Glomerular visceral epithelial cell (primary cell): ENCODE measurements around the gene HSPB7.
"Not testable (repeated sequence)": the region's sequence is repeated elsewhere in the genome, so short reads cannot be mapped to it uniquely, and the experiment has no call there.

Experiments used
- DNase-seq: peaks from one replicate; pipeline ENCODE4 v3.0.0-alpha.2; 2016; ENCODE audit errors: extremely low spot score

Gene HSPB7

DNA sequence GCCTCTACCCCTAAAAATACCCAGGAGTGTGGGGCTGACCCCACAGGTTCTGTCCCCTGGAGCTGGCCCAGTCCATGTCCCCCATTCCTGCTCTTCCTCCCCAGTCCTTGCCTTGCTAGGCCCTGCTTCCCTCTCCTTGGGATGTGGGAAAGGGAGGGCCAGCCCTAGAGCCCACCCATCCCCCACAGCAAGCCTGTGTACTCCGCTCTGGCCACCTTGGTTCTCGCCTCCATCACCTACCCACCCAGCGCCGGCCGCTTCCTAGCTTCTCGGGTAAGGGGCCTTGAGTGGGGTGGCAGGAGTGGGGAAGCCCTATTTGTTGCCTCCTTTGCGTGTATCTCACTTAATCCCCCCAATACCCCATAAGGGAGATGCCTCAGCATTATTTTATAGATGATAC lies 32.5 kb upstream of the HSPB7 start:
- no peak for DNase-seq

DNA sequence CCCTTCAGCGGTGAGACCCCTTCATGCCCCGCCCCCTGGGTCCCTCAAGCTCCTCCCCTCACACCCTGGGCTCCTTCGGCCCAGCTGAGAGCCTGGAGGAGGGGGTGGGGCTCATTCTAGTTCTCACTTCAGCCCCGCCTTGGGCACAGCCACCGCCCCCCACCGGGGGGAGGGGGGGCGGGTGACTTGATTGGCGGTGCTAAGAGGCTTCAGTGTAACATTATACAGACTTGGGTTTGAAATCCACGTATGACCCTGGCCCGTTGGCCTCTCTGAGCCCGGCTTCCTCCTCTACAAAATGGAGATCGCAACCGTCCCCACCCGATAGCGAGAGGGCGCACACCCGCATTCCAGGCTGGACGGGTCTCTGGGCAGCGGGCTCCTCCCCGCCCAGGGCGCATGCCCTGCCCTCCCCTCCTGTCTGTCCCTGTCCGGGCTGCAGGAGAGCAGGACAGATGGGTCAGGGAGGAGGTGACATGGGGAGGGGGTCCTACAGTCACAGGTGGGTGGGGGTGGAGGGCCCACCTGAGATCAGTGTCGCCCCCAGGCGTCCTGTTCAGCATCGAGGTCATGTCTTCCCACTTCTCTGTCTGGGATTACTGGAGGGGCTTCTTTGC lies 30.8 kb upstream of the HSPB7 start:
- peak; percentile 30 for DNase-seq

DNA sequence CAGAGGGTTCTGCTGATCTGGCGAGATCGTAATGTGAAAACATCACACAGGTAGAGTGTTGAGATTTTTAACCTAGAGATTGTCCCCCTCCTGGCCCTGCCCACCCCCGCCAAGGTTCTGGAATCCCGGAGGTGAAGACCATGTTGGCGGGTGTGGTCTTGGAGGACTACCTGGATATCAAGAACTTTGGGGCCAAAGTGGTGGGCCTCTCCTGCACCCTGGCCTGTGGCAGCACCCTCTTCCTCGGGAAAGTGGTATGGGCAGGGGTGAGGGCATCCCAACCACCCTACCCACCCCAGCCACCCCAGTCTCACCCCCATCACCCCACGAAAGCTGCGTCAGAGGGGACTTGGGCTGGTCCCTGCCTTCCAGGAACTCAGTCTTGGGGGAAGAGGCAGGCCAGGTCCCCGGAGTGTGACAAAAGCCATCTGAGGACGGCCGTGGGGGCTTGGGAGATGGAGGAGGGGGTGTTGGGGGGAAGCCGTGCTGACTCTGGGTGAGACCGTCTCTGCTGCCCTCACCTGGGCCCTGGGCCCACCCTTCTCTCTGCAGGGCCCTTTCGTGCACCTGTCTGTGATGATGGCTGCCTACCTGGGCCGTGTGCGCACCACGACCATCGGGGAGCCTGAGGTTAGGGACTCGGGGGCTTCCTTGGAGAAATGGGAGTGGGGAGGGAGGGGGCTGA lies 30.1 kb upstream of the HSPB7 start:
- DNase-seq = no peak

DNA sequence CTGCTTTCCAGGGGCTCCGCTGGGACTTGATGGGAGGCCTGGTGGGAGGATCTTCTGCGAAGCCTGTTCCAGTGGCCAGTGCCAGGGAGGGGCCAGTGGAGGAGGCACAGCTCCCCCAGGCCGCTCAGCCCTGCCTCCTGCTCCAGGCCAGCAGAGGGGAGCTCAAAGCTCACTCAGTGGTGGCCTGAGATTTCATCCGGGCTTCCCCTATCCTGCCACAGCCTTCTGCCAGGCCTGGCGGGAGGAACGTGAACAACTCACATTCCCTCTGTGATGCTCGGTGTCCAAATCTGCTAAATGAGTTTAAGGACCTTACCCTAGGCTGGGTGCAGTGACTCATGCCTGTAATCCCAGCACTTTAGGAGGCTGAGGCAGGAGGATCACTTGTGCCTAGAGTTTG lies 29.0 kb upstream of the HSPB7 start:
- peak; percentile 24 for DNase-seq

DNA sequence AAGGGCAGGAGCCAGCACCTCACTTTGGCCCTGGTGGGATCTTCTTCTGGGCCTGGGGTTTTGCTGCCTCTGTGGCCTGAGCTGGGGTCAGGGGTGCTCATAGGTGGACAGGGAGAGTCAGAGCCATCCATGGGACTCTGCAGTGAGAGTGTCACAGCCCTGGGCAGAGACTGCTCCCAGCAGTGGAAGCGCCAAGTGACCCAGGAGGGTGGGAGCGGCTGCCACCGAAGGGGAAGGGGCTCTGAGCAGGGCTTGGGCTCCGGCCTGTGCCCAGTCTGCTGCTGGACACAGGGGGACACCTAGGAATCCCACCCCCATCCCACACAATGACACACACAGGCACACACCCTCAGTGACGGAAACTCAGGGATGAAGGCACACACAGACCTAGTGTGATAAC lies 26.1 kb upstream of the HSPB7 start:
- DNase-seq = no peak

DNA sequence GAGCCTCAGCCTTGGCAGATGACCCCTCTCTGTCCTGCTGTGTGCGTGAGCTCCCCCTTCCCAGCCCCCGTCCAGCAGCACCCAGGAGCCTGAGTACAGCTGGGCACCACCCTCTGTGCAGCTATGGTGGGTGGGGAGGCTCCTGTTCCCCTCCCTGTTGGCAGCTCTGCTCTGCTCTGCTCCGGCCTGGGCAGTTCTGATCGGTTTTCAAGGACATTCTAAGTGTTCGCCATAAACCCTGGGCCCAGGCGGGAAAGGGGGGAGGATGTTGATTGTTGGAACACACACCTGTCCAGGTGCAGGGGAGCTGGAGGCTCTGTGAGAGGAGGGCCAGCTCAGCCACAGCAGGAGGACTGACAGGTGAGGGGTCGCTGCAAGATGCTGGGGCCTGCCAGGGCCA lies 25.7 kb upstream of the HSPB7 start, which contains the start of gene CLCNKB:
Gene CLCNKB, plus strand, starts transcription at position 262 of the 400 bp plus-strand sequence. CDS start 711 bp downstream, outside the sequence.
- DNase-seq = no peak

DNA sequence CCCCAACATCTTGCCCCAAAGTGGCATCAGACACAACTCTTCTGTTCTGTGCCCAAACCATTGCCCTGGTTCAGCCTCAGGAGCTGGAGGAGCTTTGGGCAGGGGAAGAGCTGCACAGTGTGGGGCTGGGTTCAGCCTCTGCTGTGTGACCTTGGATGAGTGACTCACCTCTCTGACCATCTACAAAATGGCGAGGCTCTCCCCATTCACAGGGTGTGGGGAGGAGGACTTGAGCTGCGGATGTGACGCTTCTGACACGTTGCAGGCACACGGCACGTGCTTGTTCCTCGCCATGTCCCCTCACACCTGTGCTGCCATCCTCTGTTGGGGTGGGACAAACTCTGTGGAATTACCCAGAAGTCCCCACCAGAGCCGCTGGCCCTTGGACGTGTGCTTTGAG lies 24.8 kb upstream of the HSPB7 start:
- not testable (repeated sequence) for DNase-seq

DNA sequence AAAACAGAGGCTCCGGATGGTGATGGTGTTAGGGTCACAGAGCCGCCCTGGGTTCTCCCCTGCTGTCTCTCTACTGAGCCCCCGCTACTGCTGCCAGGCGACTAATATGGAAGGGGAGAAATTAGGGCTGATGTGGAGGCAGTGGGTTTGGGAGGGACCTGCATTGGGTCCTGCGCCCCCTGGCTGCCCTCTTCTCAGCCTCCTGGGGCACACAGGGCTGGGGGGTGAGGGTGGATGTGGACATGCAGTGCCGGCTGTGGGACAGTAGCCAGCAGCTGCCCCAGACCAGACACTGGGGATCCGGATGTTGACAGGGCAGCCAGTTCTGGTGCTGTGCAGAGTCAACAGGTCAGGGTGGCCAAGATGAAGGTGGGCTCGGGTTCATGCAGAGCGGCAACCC lies 24.3 kb upstream of the HSPB7 start:
- DNase-seq = no peak

DNA sequence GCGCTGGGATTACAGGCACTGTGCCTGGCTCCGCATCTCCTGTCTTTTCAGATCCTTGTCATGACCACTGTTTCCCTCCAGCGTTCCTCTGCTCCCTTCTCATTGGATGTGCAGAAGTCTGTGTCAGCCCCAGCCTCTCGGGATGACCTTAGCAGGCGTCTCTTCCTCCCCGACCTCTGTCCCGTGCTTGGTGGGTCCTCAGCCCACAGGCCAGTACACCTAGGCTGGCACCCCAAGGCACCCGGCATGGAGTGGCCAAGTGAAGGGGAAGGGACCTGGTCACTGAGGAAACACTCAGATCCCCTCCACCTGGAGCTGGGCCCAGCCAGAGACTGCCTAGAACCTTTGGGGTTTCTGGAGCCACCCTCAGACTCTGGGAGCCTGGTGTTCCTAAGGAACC lies 23.4 kb upstream of the HSPB7 start:
- DNase-seq = no peak

DNA sequence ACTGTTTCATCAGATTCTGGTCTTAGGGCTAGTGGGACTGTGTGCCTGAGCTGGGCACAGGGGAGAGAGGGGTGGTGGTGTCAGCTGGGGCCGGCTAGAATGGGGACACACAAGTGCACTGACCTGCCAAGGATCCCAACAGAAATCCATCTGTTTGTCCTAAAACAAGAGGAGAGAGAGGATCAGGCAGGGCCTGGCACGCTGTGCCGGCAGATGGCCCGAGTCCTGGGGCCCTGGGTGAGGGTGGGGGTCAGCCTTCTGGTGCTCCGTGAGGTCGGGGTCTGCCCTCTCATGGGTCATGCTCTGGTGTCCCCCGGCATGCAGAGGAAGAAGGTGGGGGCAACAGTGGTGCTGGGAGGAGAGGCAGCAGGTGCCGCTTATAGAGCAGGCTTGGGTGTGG lies 22.0 kb upstream of the HSPB7 start:
- not testable (repeated sequence) for DNase-seq

DNA sequence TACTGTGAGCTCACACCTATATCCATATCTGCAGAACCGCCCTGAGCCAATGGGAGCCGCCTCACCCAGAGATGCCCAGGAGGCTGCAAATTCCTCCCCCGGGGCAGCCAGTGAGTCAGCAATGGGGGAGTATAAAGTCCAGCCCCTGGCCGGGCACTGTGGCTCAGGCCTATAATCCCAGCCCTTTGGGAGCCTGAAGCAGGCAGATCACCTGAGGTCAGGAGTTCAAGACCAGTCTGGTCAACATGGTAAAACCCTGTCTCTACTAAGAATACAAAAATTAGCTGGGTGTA lies 20.7 kb upstream of the HSPB7 start:
- no peak for DNase-seq

DNA sequence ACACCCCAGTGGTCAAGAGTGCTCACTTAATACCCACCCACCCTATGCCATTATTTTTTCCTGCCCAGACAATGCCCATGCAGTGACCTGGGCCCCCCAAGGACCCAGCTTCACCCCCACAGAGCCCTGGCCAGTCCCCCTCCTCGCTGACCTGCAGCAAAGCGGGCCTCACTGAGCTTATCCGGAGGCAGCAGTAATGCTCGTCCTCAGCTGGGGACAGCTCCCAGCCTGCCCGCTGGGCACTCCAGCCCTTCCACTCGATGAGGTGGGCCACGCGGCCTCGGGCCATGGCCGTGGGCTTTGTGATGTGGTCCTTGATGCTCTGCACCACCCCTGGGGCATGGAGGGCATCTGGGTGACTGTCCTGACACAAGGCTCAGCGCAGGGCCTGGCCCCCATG lies 18.6 kb upstream of the HSPB7 start:
- not testable (repeated sequence) for DNase-seq

DNA sequence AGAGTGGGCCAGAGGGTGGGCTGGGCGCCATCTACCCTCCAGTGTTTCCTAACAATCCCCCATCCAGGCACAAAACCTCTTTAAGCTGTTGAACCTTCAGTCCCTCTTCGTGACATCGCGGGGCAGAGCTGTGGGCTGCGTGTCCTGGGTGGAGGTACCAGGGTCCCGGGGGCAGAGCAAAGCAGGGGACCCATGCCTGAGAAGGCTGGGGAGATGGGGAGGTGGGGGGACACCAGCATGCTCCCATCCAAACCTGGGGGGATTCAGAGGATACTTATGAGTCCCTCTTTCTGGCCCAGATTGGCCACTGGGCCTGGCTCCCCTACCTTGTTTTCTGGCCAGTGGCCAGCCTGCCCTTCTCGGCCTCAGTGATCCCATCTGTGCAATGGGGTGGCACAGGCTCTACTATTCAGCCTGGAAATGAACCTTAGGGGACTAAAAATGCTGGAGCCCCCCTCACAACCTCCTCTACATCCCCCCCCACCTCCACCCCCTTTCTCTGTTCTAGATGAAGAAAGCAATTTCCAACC lies 15.3 kb upstream of the HSPB7 start:
- DNase-seq = not testable (repeated sequence)

DNA sequence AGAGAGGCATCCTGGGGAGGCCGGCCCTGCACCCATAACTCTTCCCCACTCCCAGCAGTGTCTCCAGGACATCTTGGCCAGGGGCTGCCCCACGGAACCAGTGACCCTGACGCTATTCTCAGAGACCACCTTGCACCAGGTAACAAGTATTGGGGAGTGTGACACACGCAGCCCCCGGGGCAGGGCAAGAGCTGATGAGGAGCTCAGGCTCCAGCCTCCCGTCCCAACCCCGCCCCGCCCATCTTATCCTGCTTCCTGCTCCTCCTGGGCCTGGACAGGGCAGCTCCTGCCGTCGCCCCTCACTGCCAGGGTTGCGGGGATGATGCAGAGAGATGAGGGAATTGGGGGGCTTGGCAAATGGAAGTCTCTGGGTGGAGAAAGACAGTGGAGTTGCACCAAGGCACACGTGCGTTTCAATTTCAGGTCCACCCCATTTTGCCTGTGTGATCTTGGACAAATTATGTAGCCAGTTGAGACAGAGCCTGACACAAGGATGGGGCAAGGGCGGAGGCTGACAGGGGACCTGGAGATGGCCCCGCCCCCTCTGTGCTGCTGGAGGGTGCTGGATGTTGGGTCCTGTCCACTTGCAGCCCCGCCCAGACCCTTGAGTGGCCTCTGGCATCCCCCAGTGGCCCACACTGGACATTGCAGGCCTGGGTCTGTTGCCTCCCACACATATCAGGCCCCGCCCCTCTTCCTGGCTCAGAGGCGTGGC lies 14.7 kb upstream of the HSPB7 start:
- peak; percentile 84 for DNase-seq

DNA sequence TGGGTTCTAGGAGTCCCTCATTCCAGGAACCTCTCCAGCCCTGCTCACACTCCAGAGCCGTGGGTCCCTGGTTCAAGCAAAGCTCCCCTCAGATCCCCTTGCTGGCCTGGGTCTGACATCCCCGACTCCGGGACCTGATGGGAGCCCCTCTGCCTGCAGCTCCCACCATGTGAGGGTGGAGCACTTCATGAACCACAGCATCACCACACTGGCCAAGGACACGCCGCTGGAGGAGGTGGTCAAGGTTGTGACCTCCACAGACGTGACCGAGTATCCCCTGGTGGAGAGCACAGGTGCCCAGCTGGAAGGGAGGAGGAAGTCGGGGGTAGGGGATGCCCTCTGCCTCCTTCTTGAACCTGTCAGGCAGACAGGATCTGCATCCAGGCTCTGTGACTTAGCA lies 13.7 kb upstream of the HSPB7 start:
- DNase-seq = no peak

DNA sequence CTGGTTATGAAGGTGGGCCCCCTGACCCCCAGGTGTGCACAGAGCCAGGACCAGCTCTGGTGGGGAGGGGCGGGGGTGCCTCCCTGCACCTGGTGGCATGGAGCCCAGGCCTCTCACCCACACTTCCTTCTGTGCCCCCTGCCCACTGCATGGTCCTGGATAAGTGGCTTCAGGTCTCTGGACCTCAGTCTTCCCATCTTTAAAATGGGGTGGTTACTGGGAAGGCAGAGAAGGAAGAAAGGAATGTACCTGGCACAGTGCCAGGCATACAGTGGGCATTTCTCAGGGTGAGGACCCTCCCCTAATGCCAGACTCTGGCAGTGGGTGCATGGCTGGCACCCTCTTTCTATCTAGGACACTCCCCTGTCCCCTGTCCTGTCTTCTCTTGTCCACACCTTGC lies 11.4 kb upstream of the HSPB7 start:
- no peak for DNase-seq

DNA sequence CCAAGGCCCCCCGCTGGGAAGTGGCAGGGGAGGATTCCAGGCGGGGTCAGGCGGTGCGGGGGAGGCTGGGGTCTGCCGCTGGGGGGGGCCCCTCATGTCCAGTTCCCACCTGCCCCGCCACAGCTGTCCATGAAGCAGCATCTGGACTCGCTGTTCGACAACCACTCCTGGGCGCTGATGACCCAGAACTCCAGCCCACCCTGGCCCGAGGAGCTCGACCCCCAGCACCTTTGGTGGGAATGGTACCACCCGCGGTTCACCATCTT lies 11.1 kb upstream of the HSPB7 start:
- DNase-seq = not testable (repeated sequence)

DNA sequence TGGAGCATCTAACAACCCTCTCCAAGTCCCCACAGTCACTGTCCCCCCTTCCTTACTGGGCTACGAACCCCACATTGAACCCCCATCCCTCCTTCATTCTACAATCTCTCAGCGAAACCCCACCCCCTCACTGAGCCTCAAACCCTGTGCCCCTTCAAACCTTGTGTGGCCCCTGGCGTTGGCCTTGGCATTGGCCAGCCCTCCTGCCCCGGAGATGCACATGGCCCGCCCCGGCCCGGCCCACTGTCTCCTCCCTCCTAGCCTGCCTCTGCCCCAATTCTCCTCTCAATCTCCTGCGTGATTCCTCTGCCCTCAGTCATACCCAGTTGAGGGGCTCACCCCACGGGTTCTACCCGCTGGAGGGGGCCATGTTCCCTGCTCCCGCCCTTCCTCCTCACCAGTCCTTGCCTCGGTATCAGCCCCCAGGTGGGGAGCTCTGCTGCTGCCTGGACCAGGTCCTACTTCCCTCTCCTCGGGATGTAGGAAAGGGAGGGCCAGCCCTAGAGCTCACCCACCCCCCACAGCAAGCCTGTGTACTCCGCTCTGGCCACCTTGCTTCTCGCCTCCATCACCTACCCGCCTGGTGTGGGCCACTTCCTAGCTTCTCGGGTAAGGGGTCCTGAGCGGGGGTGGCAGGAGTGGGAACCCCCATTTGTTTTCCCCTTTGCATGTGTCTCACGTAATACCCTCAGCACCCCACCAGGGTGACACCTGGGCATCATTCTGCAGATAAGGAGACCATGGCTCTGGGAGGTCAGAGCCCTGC lies 10.6 kb upstream of the HSPB7 start:
- DNase-seq = no peak

DNA sequence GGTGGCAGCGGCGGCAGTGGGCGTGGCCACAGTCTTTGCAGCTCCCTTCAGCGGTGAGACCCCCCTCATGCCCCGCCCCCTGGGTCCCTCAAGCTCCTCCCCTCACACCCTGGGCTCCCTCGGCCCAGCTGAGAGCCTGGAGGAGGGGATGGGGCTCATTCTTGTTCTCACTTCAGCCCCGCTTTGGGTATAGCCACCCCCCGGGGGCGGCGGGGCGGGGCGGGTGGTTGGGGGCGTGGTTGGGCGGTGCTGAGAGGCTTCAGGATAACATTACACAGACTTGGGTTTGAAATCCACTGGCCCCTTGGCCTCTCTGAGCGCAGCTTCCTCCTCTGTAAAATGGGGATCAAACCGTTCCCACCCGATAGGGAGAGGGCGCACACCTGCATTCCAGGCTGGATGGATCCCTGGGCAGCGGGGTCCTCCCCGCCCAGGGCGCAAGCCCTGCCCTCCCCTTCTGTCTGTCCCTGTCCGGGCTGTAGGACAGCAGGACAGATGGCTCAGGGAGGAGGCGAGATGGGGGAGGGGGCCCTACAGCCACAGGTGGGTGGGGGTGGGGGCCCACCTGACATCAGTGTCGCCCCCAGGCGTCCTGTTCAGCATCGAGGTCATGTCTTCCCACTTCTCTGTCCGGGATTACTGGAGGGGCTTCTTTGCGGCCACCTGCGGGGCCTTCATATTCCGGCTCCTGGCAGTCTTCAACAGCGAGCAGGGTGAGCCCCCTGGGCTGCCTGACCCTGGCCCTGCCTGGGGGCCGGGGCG lies 9.1 kb upstream of the HSPB7 start:
- no peak for DNase-seq

DNA sequence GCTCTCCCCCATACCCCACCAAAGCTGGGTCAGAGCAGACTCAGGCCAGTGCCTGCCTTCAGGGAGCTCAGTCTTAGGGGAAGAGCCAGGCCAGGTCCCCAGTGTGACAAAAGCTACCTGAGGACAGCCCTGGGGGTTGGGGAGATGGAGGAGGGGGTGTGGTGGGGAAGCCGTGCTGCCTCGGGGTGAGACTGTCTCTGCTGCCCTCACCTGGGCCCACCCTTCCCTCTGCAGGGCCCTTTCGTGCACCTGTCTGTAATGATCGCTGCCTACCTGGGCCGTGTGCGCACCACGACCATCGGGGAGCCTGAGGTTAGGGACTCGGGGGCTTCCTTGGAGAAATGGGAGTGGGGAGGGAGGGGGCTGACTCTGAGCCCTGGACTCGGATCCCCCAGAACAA lies 8.5 kb upstream of the HSPB7 start:
- DNase-seq = not testable (repeated sequence)

DNA sequence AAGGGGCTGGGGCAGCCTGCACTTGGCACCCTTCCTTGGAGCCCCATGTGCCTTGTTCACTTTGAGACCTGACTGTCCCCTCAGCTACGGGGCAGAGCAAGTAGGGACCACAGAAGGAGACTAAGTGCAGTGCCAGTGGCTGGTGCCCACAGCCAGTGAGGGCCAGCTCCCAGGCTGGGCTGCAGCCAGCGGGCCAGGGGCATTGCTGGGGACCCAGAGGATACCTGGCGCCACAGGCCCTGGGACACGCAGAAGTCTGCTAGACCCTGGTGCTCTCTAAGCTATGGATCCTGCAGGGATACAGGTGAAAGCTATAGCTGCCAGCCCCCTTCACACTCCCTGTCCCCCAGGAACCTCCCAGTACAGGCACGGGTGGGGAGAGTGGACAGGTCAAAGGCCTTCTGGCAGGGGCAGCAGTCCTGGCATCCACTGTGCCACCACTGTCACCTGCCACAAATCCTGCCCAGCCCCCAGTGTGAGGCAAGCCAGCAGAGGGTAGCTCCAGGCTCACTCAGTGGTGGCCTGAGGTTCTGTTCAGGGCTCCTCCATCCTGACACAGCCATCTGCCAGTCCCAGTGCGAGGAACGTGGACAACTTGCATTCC lies 5.3 kb upstream of the HSPB7 start:
- no peak for DNase-seq
